Spleen (tissue), 11 donors: ENCODE measurements around the gene TAOK3. TPM values are rescaled to one million over a fixed set of nuclear protein-coding genes. Genes with fewer than 3 reads are reported as not detected.

Experiments
- DNase-seq: peaks from one replicate; pipeline ENCODE4 v3.0.0-alpha.2; 2020
- H3K27ac ChIP-seq, 8 donors: fragments of 200-600 bp; sonication (generic) in 7 of 8; 1 replicate in 4 of 8; 2 replicates in 4 of 8; pipeline versions ENCODE4 v1.5.0 to v1.8.0; 2016 to 2021; ENCODE audit warnings: inconsistent platforms in 4 of 8, mild to moderate bottlenecking in 4 of 8, moderate library complexity in 1 of 8
- H3K27me3 ChIP-seq, 7 donors: fragments of 200-600 bp; sonication (generic) in 6 of 7; replicated peaks in 1 of 7; 1 replicate in 4 of 7; 2 replicates in 3 of 7; pipeline versions ENCODE4 v1.5.0 to v1.8.0; 2016 to 2021; ENCODE audit warnings: inconsistent platforms in 3 of 7, mild to moderate bottlenecking in 1 of 7
- H3K36me3 ChIP-seq, 6 donors: fragments of 200-600 bp; sonication (generic) in 5 of 6; 1 replicate in 4 of 6; 2 replicates in 2 of 6; pipeline versions ENCODE4 v1.5.0 to v1.8.0; 2016 to 2021; ENCODE audit warnings: inconsistent platforms in 2 of 6
- H3K4me1 ChIP-seq, 6 donors: fragments of 200-600 bp; sonication (generic) in 5 of 6; 1 replicate in 3 of 6; 2 replicates in 3 of 6; pipeline versions ENCODE4 v1.5.0 to v1.8.0; 2016 to 2021; ENCODE audit warnings: inconsistent platforms in 3 of 6
- H3K4me3 ChIP-seq, 8 donors: fragments of 200-600 bp; sonication (generic) in 7 of 8; 1 replicate in 4 of 8; 2 replicates in 4 of 8; pipeline versions ENCODE4 v1.5.0 to v1.8.0; 2016 to 2021; ENCODE audit warnings: inconsistent platforms in 4 of 8, mild to moderate bottlenecking in 4 of 8, moderate library complexity in 2 of 8
- H3K9me3 ChIP-seq, 8 donors: fragments of 200-600 bp; sonication (generic) in 7 of 8; 1 replicate in 4 of 8; 2 replicates in 4 of 8; pipeline versions ENCODE4 v1.5.0 to v1.8.0; 2016 to 2021; ENCODE audit warnings: inconsistent platforms in 4 of 8
- POLR2A ChIP-seq, 3 donors: fragments of 450-650 bp; IDR thresholded peaks; one replicate each; pipeline ENCODE4 v1.5.1; 2017; ENCODE audit warnings: antibody characterized with exemption in 3 of 3, mild to moderate bottlenecking in 1 of 3
- POLR2AphosphoS5 ChIP-seq, 3 donors: sonication (generic); formaldehyde crosslinking; IDR thresholded peaks; one replicate each; pipeline ENCODE4 v1.5.1; 2017; ENCODE audit warnings: antibody characterized with exemption in 3 of 3
- whole genome bisulfite sequencing, 5 donors: extraction: QIAGEN DNeasy Blood & Tissue Kit in 3 of 5; methylation state at CpG; one replicate each; pipeline versions ENCODE4 v1.1.5 to v1.1.7; 2013 to 2018; 5-methylcytosine and 5-hydroxymethylcytosine counted together
- intact Hi-C: fragments of 100-400 bp; cut with DNase I; formaldehyde crosslinking; loops from one replicate; pipeline ENCODE4 v1.15.0; 2023; ENCODE audit warnings: low total_unique reads
- polyA plus RNA-seq, 3 donors: library from polyadenylated mRNA; stranded (reverse); fragments of 200-250 nt; gene quantifications; one replicate each; pipeline ENCODE4 v1.2.1, GENCODE V29; 2013
- total RNA-seq, 7 donors: library from RNA; depleted of rRNA in 3 of 7; stranded (reverse); fragments of >200 nt in 3 of 7; fragmentation: NEBNext Ultra II Directional in 4 of 7; extraction: Animal tissue kit (Norgen Biotek cat#: 25700) in 4 of 7; gene quantifications; one replicate each; pipeline versions ENCODE4 v1.1.0 to v1.2.1, GENCODE V29; 2016 to 2021
- TF ChIP-seq, protein P1 (sequence below), 11 experiments: fragments of 200-600 bp in 7 of 11; fragments of 450-650 bp in 4 of 11; sonication (generic) in 4 of 11; IDR thresholded peaks in 8 of 11; conservative IDR thresholded peaks in 3 of 11; 1 replicate in 7 of 11; 2 replicates in 4 of 11; pipeline versions ENCODE4 v1.4.0 to v1.8.0; 2016 to 2021; ENCODE audit warnings: antibody characterized with exemption in 11 of 11, inconsistent platforms in 4 of 11, mild to moderate bottlenecking in 1 of 11
- donor health status: healthy with polysubstance abuse.
- donor health status: DM: no; HTN: no; CAD: no; lungs with moderate emphysema.
- donor health status: DM: no; HTN: no; CAD: no.
- donor health status: Bipolar disorder and iron deficiency.
- donor health status: healthy.
- donor health status: DM: no; HTN: no; CAD: no.
- donor health status: DM: yes; HTN: yes; CAD: no.

The TAOK3 gene
- total and polyA plus RNA-seq, 10 donors, result 12.7 to 80.8 (median 56.5) TPM

DNA sequence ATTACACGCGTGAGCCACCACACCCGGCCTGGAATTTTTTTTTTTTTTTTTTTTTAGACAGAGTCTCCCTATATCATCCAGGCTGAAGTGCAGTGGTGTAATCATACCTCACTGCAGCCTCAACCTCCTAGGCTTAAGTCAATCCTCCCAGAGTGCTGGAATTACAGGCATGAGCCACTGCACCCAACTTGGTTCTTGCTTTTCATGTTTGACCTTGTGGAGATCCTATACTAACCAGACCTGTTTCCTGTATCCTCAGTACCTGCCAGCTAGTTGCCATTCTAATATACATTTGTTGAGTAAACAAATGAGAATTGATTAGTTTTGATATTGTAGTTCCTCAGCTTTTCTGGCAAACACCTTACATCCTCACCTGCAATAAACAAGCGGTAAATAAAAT is 265.7 kb downstream of the TAOK3 start:
- Histone ChIP-seq H3K27me3 (peaks cover 0 to 35% (median 11%) of the 10 kb centered on the region in 7 donors), H3K4me1 (peaks cover 0 to 28% (median 23%) of the 10 kb centered on the region in 6 donors), H3K9me3 (no peaks in the 10 kb centered on the region), H3K27ac (no peak overlapping the region), H3K4me3 (no peak overlapping the region), H3K36me3 (no peaks in the 10 kb centered on the region)
- TF ChIP-seq POLR2A (IDR thresholded peaks at IDR 0.05), result no peak
- TF ChIP-seq POLR2AphosphoS5 (IDR thresholded peaks at IDR 0.05), result no peak
- TF ChIP-seq, protein P1, sequence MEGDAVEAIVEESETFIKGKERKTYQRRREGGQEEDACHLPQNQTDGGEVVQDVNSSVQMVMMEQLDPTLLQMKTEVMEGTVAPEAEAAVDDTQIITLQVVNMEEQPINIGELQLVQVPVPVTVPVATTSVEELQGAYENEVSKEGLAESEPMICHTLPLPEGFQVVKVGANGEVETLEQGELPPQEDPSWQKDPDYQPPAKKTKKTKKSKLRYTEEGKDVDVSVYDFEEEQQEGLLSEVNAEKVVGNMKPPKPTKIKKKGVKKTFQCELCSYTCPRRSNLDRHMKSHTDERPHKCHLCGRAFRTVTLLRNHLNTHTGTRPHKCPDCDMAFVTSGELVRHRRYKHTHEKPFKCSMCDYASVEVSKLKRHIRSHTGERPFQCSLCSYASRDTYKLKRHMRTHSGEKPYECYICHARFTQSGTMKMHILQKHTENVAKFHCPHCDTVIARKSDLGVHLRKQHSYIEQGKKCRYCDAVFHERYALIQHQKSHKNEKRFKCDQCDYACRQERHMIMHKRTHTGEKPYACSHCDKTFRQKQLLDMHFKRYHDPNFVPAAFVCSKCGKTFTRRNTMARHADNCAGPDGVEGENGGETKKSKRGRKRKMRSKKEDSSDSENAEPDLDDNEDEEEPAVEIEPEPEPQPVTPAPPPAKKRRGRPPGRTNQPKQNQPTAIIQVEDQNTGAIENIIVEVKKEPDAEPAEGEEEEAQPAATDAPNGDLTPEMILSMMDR (IDR thresholded peaks at IDR 0.05 in 8 of 11, conservative IDR thresholded peaks at IDR 0.05 in 3 of 11), result no peak
- 84 to 98% (median 95%) methylated on average over 4 of the region's 4 CpGs for WGBS, 5 donors
- no peak for DNase-seq
- intact Hi-C loops, result no loop called here

DNA sequence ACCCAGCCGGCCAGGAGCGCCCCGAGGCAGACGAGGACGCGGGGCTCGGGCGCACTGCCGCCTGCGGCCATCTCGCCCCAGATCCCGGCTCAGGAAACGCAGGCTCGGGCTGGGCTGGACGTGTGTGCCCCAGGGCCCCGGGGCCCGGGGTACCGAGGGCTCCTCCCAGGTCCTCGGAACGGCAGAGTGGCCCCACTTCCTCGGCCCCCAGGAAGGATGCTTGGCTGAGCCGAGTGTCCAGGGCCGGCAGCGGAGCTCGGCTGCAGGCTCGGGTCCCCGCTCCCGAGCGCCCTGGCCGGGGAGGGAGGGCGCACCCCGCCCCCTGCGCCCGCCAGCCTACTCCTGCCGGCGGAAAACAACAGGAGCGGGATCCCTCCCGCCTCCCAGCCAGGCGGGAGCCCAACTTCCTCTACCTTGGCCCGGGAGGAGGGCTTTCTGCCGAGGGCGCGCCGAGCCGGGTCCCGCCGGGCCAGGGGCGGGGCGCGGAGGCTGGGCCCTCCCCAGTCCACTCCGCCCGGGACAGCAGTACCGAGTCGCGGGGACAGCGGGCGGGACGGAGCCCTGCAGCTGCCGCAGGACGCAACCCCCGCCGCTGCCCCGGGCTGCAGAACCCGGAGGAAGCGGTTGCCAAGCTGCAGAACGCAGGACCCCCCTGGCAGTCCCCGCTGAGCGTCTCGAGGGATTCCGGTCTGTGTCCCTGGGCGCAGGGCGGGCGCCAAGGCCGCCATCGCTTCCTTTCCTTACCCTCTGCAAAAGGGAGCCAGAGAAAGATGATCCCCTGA is 268.9 kb downstream of the TAOK3 start, which contains the start of gene VSIG10:
TSS of gene VSIG10 (minus strand) at position 411 of the 782 bp plus-strand sequence. CDS start at position 71, 340 bp downstream.
- TF ChIP-seq, protein P1 (IDR thresholded peaks at IDR 0.05 in 8 of 11, conservative IDR thresholded peaks at IDR 0.05 in 3 of 11), result no peak
- TF ChIP-seq POLR2AphosphoS5 (IDR thresholded peaks at IDR 0.05) (peak in 2 of 3 donors; percentile 77 to 81), POLR2A (IDR thresholded peaks at IDR 0.05) (peak in 1 of 3 donors; percentile 20)
- H3K4me1 ChIP-seq, result peaks cover 0 to 28% (median 23%) of the 10 kb centered on the region in 6 donors
- 0 to 1% (median 0%) methylated on average over 31 to 75 of the region's 75 CpGs for WGBS, 5 donors
- no peaks in the 10 kb centered on the region for H3K36me3 ChIP-seq
- peak; percentile 86 for DNase-seq
- H3K27me3 ChIP-seq, result peaks cover 0 to 35% (median 11%) of the 10 kb centered on the region in 7 donors
- H3K4me3 ChIP-seq, result peak within 1 kb of the TSS; percentile 75 to 91 (median 82)
- peak within 1 kb of the TSS in 7 of 8 donors; percentile 47 to 81 (median 73) for H3K27ac ChIP-seq
- no peaks in the 10 kb centered on the region for H3K9me3 ChIP-seq
- intact Hi-C loops, result no loop called here

DNA sequence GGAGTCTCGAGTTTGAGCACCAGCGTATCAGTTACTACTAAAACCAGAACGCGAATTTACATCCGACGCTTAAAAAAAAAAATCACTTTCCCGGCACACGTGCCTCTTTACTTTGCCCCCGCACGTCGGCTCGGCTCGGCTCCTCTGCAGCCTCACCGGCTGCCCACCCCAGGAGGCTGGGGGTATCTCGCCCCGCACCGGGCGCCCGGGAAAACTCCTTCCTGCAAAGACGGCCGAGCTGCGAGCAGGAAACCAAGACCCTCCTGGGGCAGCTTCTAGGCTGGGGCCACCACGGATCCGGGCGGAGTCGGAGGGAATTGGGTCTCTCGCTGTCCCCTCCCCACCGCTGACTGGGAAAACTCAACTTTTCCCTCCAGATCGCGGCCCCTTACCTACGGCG is 269.5 kb downstream of the TAOK3 start:
- intact Hi-C loops, result no loop called here
- WGBS, 5 donors, result 0 to 1% (median 0%) methylated on average over 29 to 32 of the region's 32 CpGs
- TF ChIP-seq, protein P1 (IDR thresholded peaks at IDR 0.05 in 8 of 11, conservative IDR thresholded peaks at IDR 0.05 in 3 of 11), result no peak
- TF ChIP-seq POLR2AphosphoS5 (IDR thresholded peaks at IDR 0.05), result no peak
- no peak for TF ChIP-seq POLR2A (IDR thresholded peaks at IDR 0.05)
- Histone ChIP-seq H3K36me3 (no peaks in the 10 kb centered on the region), H3K4me1 (peaks cover 0 to 28% (median 23%) of the 10 kb centered on the region in 6 donors), H3K27ac (peak overlapping the region in 7 of 8 donors; percentile 47 to 81 (median 73)), H3K4me3 (peak overlapping the region; percentile 75 to 91 (median 82)), H3K9me3 (no peaks in the 10 kb centered on the region), H3K27me3 (peaks cover 0 to 35% (median 11%) of the 10 kb centered on the region in 7 donors)
- DNase-seq, result no peak

DNA sequence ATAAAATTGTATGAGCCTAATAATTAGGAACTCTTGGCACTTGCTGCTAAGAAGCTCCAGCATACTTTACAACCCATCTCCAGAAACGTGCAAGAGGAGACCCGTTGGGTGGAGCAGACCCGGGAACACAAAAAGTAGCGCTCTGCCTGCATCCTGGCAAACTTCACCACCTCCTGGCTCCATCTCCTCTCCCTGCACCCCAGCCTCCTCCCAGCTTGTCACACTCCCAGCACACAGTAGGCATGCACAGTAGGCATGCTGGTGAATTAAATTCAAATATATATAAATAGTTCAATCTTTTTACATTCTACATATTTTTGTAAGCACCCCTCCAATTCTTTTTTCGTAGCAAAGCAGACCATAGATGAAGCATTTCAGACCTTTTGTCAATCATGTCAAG is 270.1 kb downstream of the TAOK3 start:
- WGBS, 5 donors, result 33 to 43% (median 38%) methylated on average over 5 of the region's 5 CpGs
- peak overlapping the region in 7 of 8 donors; percentile 75 to 91 (median 85) for H3K4me3 ChIP-seq
- no peak for DNase-seq
- peak overlapping the region in 1 of 8 donors; percentile 74 for H3K27ac ChIP-seq
- peaks cover 0 to 35% (median 11%) of the 10 kb centered on the region in 7 donors for H3K27me3 ChIP-seq
- no peaks in the 10 kb centered on the region for H3K36me3 ChIP-seq
- H3K9me3 ChIP-seq, result no peaks in the 10 kb centered on the region
- peaks cover 0 to 28% (median 23%) of the 10 kb centered on the region in 6 donors for H3K4me1 ChIP-seq
- intact Hi-C loops, result no loop called here
- TF ChIP-seq POLR2AphosphoS5 (IDR thresholded peaks at IDR 0.05) (no peak), POLR2A (IDR thresholded peaks at IDR 0.05) (no peak)
- TF ChIP-seq, protein P1 (IDR thresholded peaks at IDR 0.05 in 8 of 11, conservative IDR thresholded peaks at IDR 0.05 in 3 of 11), result no peak
